Type B pancreatic cell (in vitro differentiated cells): ENCODE data around the gene ILKAP. TPM values are rescaled to one million over a fixed set of nuclear protein-coding genes. Genes with fewer than 3 reads are reported as not detected.

ENCODE experiments used
- DNase-seq: peaks from one replicate; pipeline ENCODE4 v3.0.0; 2021; ENCODE audit warnings: mixed read lengths; ENCODE audit not compliant: unreplicated experiment; ENCODE audit errors: extremely low spot score
- H3K27ac Mint-ChIP-seq: 2 replicates; pipeline ENCODE4 v1.8.0; 2021; ENCODE audit warnings: mild to moderate bottlenecking, mixed read lengths
- H3K27me3 Mint-ChIP-seq: 2 replicates; pipeline ENCODE4 v1.8.0; 2021; ENCODE audit warnings: mixed read lengths
- H3K36me3 Mint-ChIP-seq: 2 replicates; pipeline ENCODE4 v1.8.0; 2021; ENCODE audit warnings: mixed read lengths
- H3K4me1 Mint-ChIP-seq: one replicate; pipeline ENCODE4 v1.8.0; 2021; ENCODE audit warnings: mixed read lengths; ENCODE audit not compliant: unreplicated experiment
- H3K4me3 Mint-ChIP-seq: 2 replicates; pipeline ENCODE4 v1.8.0; 2021; ENCODE audit warnings: mild to moderate bottlenecking, mixed read lengths
- H3K9me3 Mint-ChIP-seq: 2 replicates; pipeline ENCODE4 v1.8.0; 2021; ENCODE audit warnings: mixed read lengths
- CTCF ChIP-seq: fragments of 200-600 bp; sonication (generic); conservative IDR thresholded peaks from 2 replicates; pipeline ENCODE4 v1.5.0; 2021; ENCODE audit warnings: antibody characterized with exemption, mild to moderate bottlenecking
- total RNA-seq: library from RNA; stranded (reverse); gene quantifications from 2 replicates; pipeline ENCODE4 v1.2.1, GENCODE V29; 2021; ENCODE audit warnings: low replicate concordance

ILKAP gene
- total RNA-seq, 1 donor from 2014 or later = 50.4 TPM

GRCh38 chr2:238170386-238171071 is 33.0 kb downstream of the ILKAP start:
- Mint-ChIP-seq H3K4me3 (no peak overlapping the region), H3K27me3 (peaks cover 4% of the 10 kb centered on the region), H3K27ac (no peak overlapping the region), H3K36me3 (peaks cover 13% of the 10 kb centered on the region), H3K9me3 (no peaks in the 10 kb centered on the region), H3K4me1 (no peaks in the 10 kb centered on the region)
- TF ChIP-seq CTCF = no peak
- no peak for DNase-seq

GRCh38 chr2:238169708-238170251 is 33.7 kb downstream of the ILKAP start:
- no peaks in the 10 kb centered on the region for H3K9me3 Mint-ChIP-seq
- H3K36me3 Mint-ChIP-seq = peaks cover 16% of the 10 kb centered on the region
- no peak overlapping the region for H3K4me3 Mint-ChIP-seq
- peaks cover 12% of the 10 kb centered on the region for H3K27me3 Mint-ChIP-seq
- DNase-seq = no peak
- TF ChIP-seq CTCF = no peak
- H3K4me1 Mint-ChIP-seq = no peaks in the 10 kb centered on the region
- no peak overlapping the region for H3K27ac Mint-ChIP-seq

- no peak for TF ChIP-seq CTCF
- Mint-ChIP-seq H3K4me3 (no peak overlapping the region), H3K27me3 (peaks cover 18% of the 10 kb centered on the region), H3K27ac (no peak overlapping the region), H3K4me1 (no peaks in the 10 kb centered on the region), H3K36me3 (peaks cover 17% of the 10 kb centered on the region), H3K9me3 (no peaks in the 10 kb centered on the region)
- no peak for DNase-seq
Measured at GRCh38 chr2:238169048-238169707, 34.3 kb downstream of the ILKAP start.

GRCh38 chr2:238168196-238169047 is 35.1 kb downstream of the ILKAP start:
- peaks cover 19% of the 10 kb centered on the region for H3K27me3 Mint-ChIP-seq
- TF ChIP-seq CTCF = no peak
- H3K9me3 Mint-ChIP-seq = no peaks in the 10 kb centered on the region
- peaks cover 17% of the 10 kb centered on the region for H3K36me3 Mint-ChIP-seq
- H3K4me1 Mint-ChIP-seq = no peaks in the 10 kb centered on the region
- no peak for DNase-seq
- H3K4me3 Mint-ChIP-seq = no peak overlapping the region
- no peak overlapping the region for H3K27ac Mint-ChIP-seq

GRCh38 chr2:238167761-238168160 is 35.7 kb downstream of the ILKAP start:
- TF ChIP-seq CTCF = no peak
- no peak for DNase-seq
- H3K9me3 Mint-ChIP-seq = no peaks in the 10 kb centered on the region
- peaks cover 11% of the 10 kb centered on the region for H3K36me3 Mint-ChIP-seq
- no peak overlapping the region for H3K27ac Mint-ChIP-seq
- no peak overlapping the region for H3K4me3 Mint-ChIP-seq
- H3K4me1 Mint-ChIP-seq = no peaks in the 10 kb centered on the region
- H3K27me3 Mint-ChIP-seq = peaks cover 25% of the 10 kb centered on the region
